HG03064 (cell line): ENCODE results near the gene ETNK1.

Experiments used
- ATAC-seq: cut with Tn5 transposase; IDR thresholded peaks from one replicate; pipeline ENCODE4 v1.9.1; 2021; ENCODE audit warnings: low read depth; ENCODE audit not compliant: unreplicated experiment

ETNK1 gene

GRCh38 chr12:22631863-22632463 lies 7.0 kb downstream of the ETNK1 start:
- no peak for ATAC-seq

- ATAC-seq, result no peak
Measured at GRCh38 chr12:22634883-22635282, 9.9 kb downstream of the ETNK1 start.

- no peak for ATAC-seq
Measured at GRCh38 chr12:22635812-22636211, 10.8 kb downstream of the ETNK1 start.

- no peak for ATAC-seq
Measured at GRCh38 chr12:22640851-22641250, 15.9 kb downstream of the ETNK1 start.

GRCh38 chr12:22641353-22642053 lies 16.5 kb downstream of the ETNK1 start:
- no peak for ATAC-seq

- no peak for ATAC-seq
Measured at GRCh38 chr12:22648668-22649067, 23.7 kb downstream of the ETNK1 start.

- ATAC-seq, result no peak
Measured at GRCh38 chr12:22653075-22653474, 28.1 kb downstream of the ETNK1 start.

GRCh38 chr12:22653791-22654190 lies 28.8 kb downstream of the ETNK1 start:
- ATAC-seq, result no peak

- no peak for ATAC-seq
Measured at GRCh38 chr12:22656376-22656775, 31.4 kb downstream of the ETNK1 start.

- ATAC-seq, result no peak
Measured at GRCh38 chr12:22656831-22657230, 31.9 kb downstream of the ETNK1 start.

GRCh38 chr12:22657538-22657937 lies 32.6 kb downstream of the ETNK1 start:
- ATAC-seq, result no peak

GRCh38 chr12:22658214-22658613 lies 33.2 kb downstream of the ETNK1 start:
- ATAC-seq, result no peak

- ATAC-seq, result no peak
Measured at GRCh38 chr12:22662356-22662755, 37.4 kb downstream of the ETNK1 start.

GRCh38 chr12:22665476-22665875 lies 40.5 kb downstream of the ETNK1 start:
- ATAC-seq, result no peak

GRCh38 chr12:22667122-22667521 lies 42.2 kb downstream of the ETNK1 start:
- ATAC-seq, result no peak

GRCh38 chr12:22668441-22668840 lies 43.5 kb downstream of the ETNK1 start:
- ATAC-seq, result no peak

- no peak for ATAC-seq
Measured at GRCh38 chr12:22670762-22671161, 45.8 kb downstream of the ETNK1 start.

- ATAC-seq, result no peak
Measured at GRCh38 chr12:22672951-22673350, 48.0 kb downstream of the ETNK1 start.

- no peak for ATAC-seq
Measured at GRCh38 chr12:22677781-22678574, 53.0 kb downstream of the ETNK1 start.

GRCh38 chr12:22682663-22683062 lies 57.7 kb downstream of the ETNK1 start:
- ATAC-seq, result no peak

GRCh38 chr12:22683131-22683530 lies 58.2 kb downstream of the ETNK1 start:
- no peak for ATAC-seq
